ENCODE data around the gene CLDN19.
A peak's percentile ranks its signal among the peaks of the same experiment; 100 is the strongest.

CLDN19 gene

DNA sequence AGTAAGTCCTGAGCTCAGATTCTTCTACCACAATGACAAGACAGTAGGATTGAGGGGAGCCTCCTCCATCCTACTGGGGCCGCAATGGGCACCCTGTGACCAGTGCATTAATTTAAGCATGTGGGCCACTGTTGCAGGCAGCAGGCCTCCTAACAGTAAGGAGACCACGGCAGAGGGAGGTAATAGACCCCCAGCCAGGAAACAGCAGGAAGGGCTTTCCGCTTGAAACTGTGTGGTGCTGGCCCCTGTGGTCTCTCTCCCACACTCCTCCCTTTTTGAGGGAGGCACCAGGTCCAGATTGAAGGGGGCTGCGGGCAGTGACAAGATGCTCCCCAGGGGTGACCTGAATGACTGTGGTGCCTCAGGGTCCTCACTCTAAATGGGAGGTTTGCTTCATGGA, 1.7 kb upstream of the CLDN19 start:
- no peak overlapping the region for H3K4me3 ChIP-seq (replicated peaks; ENCODE audit: low read depth, low read length)
- no peak for TF ChIP-seq CTCF (IDR thresholded peaks at IDR 0.05; ENCODE audit: insufficient read depth, low read length, poor library complexity, severe bottlenecking)
- DNase-seq (ENCODE audit: extremely low read depth, insufficient read length) = no peak
- H3K27me3 ChIP-seq (replicated peaks; ENCODE audit: control insufficient read depth, insufficient read depth, low read length) = no peaks in the 10 kb centered on the region
- peaks cover 7% of the 10 kb centered on the region for H3K36me3 ChIP-seq (ENCODE audit: control insufficient read depth, insufficient read depth, low read length)

DNA sequence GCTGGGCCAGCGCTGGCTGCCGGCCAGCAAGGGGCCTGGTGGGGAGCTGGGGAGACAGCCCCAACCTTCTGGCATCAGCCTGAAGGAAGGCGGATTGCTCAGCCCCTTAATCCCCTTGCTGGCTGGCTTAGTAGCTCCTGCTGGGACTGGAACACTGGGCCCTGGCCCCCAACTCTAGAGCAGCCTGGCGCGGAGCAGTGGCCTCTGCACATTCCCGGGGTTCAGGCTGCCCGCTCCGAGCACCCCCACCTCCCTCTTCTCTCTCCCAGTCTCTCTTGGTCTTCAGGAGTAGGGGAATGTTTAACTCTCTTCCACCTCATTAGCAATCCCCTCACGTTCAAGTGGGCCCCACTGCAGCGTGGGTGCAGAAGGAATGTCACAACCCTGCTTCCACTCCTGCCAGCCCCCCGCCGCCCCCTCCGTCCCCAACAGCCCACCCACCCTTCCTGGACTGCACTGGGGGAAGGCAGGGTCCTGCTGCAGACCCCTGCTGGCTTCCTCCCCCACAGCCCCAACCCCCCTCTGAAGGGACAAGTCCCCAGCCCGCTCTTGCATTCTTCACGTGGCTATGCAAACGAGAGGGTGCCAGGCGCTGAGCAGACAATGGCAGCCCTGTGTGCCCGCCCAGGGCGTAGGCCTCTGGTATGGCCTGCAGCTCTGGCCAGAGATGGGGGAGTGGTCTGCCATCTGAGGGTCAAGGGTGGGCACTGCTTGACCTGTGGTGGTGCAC, 980 bp upstream of the CLDN19 start:
- DNase-seq (ENCODE audit: extremely low read depth, insufficient read length) = no peak

DNA sequence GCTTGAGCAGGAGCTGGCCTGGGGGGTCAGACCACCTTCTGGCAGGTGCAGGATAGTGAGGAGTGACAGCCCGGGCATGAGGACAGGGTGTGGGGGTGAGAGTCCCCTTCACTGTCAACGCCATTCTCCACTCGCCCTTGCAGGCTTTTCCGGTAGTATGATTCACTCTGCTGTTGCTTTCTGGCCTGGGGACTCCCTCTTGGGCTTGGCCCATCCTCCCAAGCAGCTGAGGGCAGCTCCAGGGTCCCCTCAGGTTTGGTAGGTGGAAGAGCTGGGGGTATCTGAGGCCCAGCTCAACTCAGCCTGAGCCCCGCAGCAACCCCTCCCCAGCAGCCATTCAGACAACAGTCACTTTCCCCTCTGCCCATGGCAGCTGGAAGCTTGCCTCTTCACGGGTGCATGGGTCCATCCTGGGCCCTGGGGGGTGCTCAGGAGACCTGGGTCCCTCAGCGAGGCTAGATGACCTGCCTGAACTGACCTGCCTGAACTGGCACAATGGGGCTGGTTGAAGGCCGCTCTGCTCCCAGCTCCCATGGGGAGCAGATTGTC, 1.3 kb downstream of the CLDN19 start:
- no peak for TF ChIP-seq CTCF (IDR thresholded peaks at IDR 0.05; ENCODE audit: insufficient read depth, low read length, poor library complexity, severe bottlenecking)
- H3K36me3 ChIP-seq (ENCODE audit: control insufficient read depth, insufficient read depth, low read length) = no peaks in the 10 kb centered on the region
- no peak for DNase-seq (ENCODE audit: extremely low read depth, insufficient read length)
- no peak overlapping the region for H3K4me3 ChIP-seq (replicated peaks; ENCODE audit: low read depth, low read length)
- H3K27me3 ChIP-seq (replicated peaks; ENCODE audit: control insufficient read depth, insufficient read depth, low read length) = no peaks in the 10 kb centered on the region

More for the DNA sequence above, 980 bp upstream of the CLDN19 start:
- Histone ChIP-seq H3K27me3 (replicated peaks; ENCODE audit: control insufficient read depth, insufficient read depth, low read length) (no peaks in the 10 kb centered on the region), H3K4me3 (replicated peaks; ENCODE audit: low read depth, low read length) (no peak overlapping the region), H3K36me3 (ENCODE audit: control insufficient read depth, insufficient read depth, low read length) (peaks cover 3% of the 10 kb centered on the region)
- TF ChIP-seq CTCF (IDR thresholded peaks at IDR 0.05; ENCODE audit: insufficient read depth, low read length, poor library complexity, severe bottlenecking) = no peak

DNA sequence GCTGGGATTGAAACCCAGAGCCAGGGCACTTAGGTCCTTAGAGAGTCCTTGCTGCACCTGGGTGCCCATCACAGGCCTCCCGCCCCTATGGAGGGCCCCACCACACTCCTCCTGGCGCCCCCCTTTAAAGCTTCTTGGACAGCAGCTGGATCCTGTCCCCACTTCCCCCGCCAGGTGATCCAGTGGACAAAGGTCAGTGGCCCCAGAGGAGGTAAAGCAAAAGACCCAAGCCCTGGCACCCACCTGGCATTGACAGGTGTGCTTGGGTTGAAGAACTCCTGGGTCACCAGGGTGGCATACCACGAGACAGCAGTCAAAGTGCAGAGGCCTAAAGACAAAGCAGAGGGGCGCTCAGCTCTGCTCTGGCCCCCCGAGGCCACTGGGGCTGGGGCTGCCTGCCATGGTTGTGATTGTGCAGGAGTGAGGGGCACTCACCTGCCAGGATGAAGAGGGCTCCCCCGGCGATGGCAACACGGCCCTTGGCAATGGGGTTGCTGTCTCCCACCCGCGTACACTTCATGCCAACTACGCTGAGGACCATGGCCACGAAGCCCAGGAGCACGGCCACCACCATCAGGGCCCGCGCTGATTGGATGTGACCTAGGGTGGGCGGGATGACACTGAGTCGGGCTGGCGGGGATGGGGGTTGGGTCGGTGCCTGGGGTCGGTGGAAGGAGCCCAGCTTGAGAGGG, 1.9 kb downstream of the CLDN19 start:
- no peak for DNase-seq (ENCODE audit: extremely low read depth, insufficient read length)
- Histone ChIP-seq H3K27me3 (replicated peaks; ENCODE audit: control insufficient read depth, insufficient read depth, low read length) (no peaks in the 10 kb centered on the region), H3K4me3 (replicated peaks; ENCODE audit: low read depth, low read length) (no peak overlapping the region), H3K36me3 (ENCODE audit: control insufficient read depth, insufficient read depth, low read length) (no peaks in the 10 kb centered on the region)
- TF ChIP-seq CTCF (IDR thresholded peaks at IDR 0.05; ENCODE audit: insufficient read depth, low read length, poor library complexity, severe bottlenecking) = no peak

DNA sequence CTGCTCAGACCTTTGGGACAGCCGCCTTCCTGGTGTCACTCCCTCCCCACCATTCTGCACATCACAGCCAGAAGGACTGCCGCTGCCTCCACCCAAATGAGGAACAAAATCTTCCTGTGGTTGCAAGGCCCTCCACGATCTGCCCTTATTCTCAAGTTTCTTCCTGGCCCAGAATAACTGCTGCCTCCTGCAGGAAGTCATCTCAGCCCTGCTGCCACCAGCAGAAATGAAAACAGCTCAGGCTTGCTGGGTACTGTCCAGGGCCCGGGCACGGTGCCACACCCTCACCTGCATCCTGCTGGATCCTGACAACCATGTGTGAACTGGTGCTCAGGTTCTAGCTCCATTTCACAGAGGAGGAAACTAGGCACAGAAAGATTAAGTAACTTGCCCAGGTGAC, 2.8 kb downstream of the CLDN19 start:
- peak; percentile 36 for TF ChIP-seq CTCF (IDR thresholded peaks at IDR 0.05; ENCODE audit: insufficient read depth, low read length, poor library complexity, severe bottlenecking)
- no peaks in the 10 kb centered on the region for H3K36me3 ChIP-seq (ENCODE audit: control insufficient read depth, insufficient read depth, low read length)
- H3K27me3 ChIP-seq (replicated peaks; ENCODE audit: control insufficient read depth, insufficient read depth, low read length) = no peaks in the 10 kb centered on the region
- H3K4me3 ChIP-seq (replicated peaks; ENCODE audit: low read depth, low read length) = no peak overlapping the region
- DNase-seq (ENCODE audit: extremely low read depth, insufficient read length) = peak; percentile 29
